AG10803 (cell line): Measurements from ENCODE around the gene RBKS.

Experiments
- DNase-seq: peaks from one replicate; pipeline ENCODE4 v3.0.0; 2010; ENCODE audit warnings: low read depth
- H3K4me3 ChIP-seq: 2 replicates; pipeline ENCODE4 v1.5.1; 2011; ENCODE audit warnings: mild to moderate bottlenecking, low read length, control low read depth
- TF ChIP-seq, protein P1 (sequence below): conservative IDR thresholded peaks from 2 replicates; pipeline ENCODE4 v1.5.1; 2011; ENCODE audit warnings: mild to moderate bottlenecking, low read length, control low read depth, inconsistent platforms

Gene RBKS

DNA sequence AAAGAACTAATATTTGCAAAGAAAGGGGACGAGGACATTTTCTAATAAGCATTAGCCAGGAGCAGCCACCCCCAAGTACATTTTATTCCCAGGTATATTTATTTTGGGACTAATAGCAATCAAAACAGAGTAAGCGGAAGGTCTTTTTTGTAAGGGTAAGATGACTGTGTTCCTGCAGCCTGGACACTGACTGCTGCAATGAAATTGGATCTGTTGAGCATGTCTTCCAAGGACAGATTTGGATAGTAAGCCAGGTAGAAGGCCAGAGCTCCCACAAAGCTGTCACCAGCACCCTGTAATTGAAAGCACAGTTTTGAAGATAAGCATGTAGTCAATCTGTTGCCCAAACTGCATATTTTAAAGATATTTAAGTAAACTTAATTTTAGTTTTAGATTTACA, 108.7 kb downstream of the RBKS start:
- TF ChIP-seq, protein P1, sequence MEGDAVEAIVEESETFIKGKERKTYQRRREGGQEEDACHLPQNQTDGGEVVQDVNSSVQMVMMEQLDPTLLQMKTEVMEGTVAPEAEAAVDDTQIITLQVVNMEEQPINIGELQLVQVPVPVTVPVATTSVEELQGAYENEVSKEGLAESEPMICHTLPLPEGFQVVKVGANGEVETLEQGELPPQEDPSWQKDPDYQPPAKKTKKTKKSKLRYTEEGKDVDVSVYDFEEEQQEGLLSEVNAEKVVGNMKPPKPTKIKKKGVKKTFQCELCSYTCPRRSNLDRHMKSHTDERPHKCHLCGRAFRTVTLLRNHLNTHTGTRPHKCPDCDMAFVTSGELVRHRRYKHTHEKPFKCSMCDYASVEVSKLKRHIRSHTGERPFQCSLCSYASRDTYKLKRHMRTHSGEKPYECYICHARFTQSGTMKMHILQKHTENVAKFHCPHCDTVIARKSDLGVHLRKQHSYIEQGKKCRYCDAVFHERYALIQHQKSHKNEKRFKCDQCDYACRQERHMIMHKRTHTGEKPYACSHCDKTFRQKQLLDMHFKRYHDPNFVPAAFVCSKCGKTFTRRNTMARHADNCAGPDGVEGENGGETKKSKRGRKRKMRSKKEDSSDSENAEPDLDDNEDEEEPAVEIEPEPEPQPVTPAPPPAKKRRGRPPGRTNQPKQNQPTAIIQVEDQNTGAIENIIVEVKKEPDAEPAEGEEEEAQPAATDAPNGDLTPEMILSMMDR = no peak
- no peak overlapping the region for H3K4me3 ChIP-seq
- DNase-seq = no peak

DNA sequence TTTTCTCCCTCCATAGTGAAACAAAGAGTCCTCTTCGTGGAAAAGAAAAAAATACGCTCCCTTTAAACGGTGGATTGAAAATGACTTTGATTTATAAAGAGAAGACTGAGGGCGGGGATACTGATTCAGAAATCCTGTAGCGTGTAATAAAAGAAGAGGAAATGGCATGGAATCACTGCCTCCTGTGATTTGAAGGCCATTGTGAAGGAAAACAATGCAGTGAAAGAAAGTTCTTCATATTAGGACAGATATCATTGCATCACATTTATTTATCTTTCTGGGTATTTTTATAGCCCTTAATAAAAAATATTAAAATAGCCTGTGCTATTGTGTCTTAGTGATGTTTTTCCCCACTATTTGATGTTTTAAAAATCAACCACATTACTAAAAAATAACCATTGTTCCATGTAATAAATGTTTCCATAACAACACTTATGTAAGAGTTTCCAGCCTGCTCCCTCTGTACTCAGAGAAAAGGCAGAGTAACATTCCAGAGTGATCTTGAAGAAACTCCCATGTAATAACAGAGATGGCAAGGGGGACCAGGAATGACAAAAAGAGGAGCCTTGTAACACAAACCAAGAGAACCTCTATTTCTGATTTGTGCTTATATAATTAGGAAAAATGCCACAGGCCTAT, 110.7 kb downstream of the RBKS start:
- TF ChIP-seq, protein P1 = no peak
- H3K4me3 ChIP-seq = no peak overlapping the region
- peak; percentile 50 for DNase-seq

DNA sequence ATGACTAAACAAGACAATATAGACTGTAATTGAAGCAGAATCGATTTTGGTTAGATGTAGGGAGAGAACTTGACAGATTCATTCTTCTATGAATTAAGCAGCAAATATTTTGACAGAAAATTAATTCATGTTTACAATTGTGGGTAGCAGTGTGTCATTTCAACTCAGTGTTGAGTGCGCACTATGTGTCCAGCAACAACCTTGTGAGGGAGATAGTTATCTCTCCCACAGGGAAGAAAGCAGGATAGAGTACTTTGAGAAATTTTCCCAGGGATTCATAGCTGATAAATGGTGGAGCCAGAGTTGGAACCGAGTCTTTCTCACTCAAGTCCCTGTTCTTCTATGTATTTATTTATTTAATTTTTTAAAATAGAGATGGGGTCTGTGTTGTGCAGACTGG, 113.5 kb downstream of the RBKS start:
- TF ChIP-seq, protein P1 = no peak
- no peak overlapping the region for H3K4me3 ChIP-seq
- DNase-seq = no peak

DNA sequence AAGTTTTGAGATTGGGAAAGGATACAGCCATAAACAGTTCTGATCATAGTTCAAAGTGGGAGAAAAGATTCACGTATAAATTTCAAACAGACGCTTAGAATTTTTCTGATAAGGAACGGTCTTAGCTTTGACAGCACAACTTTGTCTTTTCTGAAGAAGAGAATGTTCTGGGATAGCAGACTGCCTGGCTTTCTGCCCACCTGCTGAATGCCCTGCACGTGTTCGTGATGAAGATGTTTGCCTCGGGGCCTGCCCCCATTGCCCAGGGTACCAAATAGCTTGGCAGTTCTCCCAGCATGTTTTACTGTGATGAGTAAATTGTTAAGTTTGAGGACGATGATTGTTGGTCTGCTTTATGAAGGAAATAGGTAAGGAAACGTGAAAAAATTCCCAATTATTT, 114.1 kb downstream of the RBKS start:
- peak; percentile 78 for DNase-seq
- TF ChIP-seq, protein P1 = no peak
- no peak overlapping the region for H3K4me3 ChIP-seq

DNA sequence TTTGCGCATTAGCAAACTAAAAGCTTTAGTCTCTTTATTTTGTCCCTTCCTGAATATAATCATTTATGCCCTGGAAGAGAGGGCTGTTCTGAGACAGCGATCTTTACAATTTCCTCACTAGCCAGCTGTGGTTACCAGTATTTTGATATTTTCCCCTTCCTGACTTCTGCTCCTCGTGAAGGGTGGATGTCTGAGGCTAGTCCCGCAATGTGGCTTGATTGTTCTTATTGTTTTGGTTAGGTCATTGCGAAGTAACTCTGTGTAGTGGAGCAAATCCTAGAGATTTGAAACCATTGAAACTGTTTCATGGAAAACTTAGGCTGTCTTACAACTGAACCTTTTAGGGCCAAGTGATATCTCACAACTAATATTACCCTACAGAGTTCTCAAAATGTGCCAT, 116.2 kb downstream of the RBKS start:
- TF ChIP-seq, protein P1 = no peak
- DNase-seq = no peak
- no peak overlapping the region for H3K4me3 ChIP-seq

DNA sequence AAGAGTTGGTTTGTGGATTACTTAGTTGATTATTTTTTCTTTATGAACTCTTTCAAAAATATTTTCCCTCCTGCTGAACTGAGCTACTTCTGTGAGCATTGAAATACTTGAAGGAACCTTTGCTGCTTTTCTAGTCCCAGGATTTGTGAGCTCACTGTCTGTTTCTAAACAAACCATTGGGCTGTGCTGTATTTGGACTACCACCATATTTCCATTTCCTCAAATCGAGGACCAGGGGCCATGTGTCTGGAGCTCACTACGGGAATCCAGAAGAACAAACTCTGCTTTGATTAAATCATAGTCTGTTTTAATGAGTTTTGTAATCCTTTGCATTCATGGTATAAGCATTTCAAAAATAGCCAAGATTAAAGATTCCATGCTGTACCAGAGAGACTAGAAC, 117.4 kb downstream of the RBKS start:
- TF ChIP-seq, protein P1 = peak; percentile 8; the same call in 1 of the 2 replicates
- DNase-seq = no peak
- H3K4me3 ChIP-seq = peak overlapping the region; percentile 86

DNA sequence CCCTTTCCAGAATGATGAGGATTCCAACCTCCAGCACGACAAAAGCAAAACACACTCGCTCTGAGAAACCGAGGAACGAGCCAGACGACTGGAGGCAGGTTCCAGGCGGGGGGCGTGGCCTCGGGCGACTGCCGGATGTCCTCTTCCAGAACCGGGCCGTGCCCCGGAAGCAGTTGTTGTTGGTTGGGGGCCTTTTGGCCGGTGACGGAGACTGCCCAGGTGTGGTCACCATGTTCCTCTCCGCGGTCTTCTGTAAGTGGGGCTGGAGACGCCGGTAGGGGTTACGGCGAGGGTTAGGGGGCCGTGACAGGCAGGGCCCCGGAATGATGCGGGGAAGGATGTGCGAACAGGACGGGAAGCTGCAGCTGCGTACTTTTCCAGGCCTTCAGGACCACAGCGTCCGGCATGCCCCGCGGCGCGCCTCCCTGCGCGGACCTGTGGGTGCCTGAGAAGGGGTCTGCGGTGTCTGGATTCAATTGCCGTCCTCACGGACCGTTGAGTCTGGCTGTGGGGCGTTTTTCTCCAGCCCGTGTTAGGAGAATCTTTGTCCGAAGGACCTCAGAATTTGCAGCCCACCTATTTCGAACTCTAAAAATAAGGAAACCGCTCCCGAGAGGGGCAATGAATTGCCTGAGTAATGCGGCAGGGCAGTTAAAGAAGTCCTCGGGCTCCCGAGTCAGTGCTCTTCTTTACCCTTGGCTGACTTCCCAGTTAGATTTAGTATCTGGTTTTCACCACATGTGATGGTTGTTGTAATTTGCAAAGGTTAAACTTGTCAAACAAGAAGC, 118.4 kb downstream of the RBKS start, which contains the start of gene MRPL33:
TSS of gene MRPL33 (plus strand) at position 172 of the 788 bp plus-strand sequence. CDS start at position 231, 59 bp downstream.
- DNase-seq = peak; percentile 85
- peak within 1 kb of the TSS; percentile 86 for H3K4me3 ChIP-seq
- TF ChIP-seq, protein P1 = no peak
